Measurements from ENCODE around the gene CLP1.

DNA sequence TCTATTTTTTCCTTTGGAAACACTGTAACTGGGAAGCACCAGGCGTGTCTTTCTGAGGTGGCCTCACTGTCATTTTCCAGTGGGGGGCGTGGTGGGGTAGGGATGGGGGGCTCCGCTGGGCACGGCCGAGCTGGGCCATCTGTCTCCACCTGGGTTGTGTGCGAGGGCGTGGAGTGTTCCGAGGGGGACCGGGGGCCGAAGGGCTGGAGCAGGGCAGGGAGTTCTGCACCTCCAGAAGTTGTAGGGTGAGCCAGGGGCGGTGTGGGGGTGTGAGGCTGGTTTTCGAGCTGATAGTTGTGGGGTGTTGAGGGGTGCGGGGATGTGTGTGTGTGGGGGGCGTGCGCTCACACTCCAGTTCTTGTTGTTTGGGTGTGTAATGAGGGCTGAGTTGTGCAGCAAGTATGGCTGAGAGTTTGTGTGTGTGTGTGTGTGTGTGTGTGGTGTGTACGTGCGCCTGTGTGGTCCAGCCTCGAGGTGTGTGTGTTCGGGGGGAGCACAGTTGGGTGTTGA is 18.7 kb upstream of the CLP1 start:
- TF ChIP-seq CTCF (conservative IDR thresholded peaks at IDR 0.05; ENCODE audit: low read length), result peak; percentile 39
- no peak for TF ChIP-seq EZH2phosphoT487 (IDR thresholded peaks at IDR 0.05; ENCODE audit: borderline replicate concordance)
